HG03442 (cell line): ENCODE measurements around the gene TRMT112.
A peak's percentile ranks its signal among the peaks of the same experiment; 100 is the strongest.
"Not testable (repeated sequence)": the region's sequence is repeated elsewhere in the genome, so short reads cannot be mapped to it uniquely, and the experiment has no call there.

Experiments used
- ATAC-seq: cut with Tn5 transposase; IDR thresholded peaks from one replicate; pipeline ENCODE4 v1.9.1; 2021; ENCODE audit warnings: mild to moderate bottlenecking, moderate library complexity; ENCODE audit not compliant: unreplicated experiment

TRMT112 gene

DNA sequence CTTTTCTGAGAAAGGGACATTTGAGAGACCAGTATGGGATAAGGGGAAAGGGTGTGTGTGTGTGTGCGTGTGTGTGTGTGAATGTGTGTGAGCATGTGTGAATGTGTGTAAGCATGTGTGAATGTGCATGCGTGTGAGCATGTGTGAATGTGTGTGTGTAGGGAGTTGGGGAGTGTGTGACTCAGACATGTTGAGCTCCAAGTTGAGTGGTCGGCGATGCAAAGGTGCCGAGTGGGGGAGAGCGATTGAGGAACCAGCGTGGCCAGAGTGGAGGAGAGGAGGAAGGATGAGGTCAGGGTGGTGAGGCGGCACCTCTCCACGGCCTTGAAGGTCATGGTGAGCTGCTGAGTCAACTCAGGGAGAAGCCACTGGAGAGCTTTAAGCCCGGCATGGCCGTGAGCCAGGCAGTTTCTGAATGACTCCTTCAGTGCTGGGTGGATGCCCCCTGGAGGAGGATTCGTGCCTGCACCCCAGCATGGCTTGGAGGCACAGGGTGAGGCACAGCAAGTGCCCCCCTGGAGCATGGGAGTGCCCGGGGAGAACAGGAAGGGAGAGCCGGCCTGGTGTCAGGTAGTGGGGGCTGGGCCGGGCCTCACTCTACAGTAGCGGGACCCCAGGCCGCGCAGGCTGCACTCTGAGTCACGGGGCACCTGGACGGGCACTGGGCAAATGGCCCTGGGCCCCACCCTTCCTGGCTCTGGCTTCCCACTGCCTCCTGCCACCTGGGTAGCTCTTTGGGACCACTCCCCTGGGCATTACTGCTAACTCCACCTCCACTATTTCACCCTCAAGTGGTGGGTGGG is 14.4 kb upstream of the TRMT112 start:
- peak; percentile 54 for ATAC-seq

GRCh38 chr11:64330888-64331287 is 13.5 kb upstream of the TRMT112 start:
- ATAC-seq, result no peak

DNA sequence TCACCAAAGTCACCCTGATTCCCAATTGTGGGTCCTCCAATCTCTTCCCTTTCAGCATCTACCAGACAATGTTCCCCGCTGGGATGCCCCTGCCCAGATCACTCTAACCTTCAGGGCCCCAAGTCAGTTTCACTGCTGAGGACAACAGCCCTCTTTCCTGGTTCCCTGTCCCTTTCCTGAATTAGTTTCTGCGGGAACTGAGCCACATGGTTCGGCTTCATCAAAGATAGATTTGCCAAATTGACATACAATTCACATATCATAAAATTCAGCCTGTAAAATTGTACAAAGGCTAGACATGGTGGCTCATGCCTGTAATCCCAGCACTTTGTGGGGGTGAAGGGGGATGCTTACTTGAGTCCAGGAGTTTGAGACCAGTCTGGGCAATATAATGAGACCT is 10.6 kb upstream of the TRMT112 start:
- ATAC-seq, result no peak

DNA sequence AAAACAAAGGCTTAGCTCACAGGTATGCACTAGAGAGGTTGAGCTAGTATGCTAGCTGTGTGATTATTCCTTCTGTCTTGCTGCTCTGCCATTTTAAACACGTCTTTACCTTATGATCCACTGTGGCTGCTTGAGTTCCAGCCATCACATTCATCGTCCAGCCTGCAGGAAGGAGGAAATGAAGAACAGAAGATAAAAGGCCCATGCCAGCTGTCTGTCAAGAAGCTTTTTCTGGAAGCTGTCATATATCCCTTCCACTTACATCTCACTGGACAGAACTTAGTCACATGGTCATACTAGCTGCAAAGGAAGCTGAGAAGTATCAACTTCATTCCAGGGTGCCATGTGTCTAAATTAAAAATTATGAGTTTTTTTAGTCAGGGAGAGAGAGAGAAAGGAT is 10.0 kb upstream of the TRMT112 start:
- ATAC-seq, result no peak

- ATAC-seq, result no peak
These were observed 7.5 kb upstream of the TRMT112 start for GRCh38 chr11:64324692-64325469.

GRCh38 chr11:64323984-64324383 is 6.6 kb upstream of the TRMT112 start:
- ATAC-seq, result not testable (repeated sequence)

GRCh38 chr11:64323373-64323772 is 6.0 kb upstream of the TRMT112 start:
- no peak for ATAC-seq

GRCh38 chr11:64322925-64323260 is 5.5 kb upstream of the TRMT112 start:
- ATAC-seq, result no peak

GRCh38 chr11:64321533-64321932 is 4.2 kb upstream of the TRMT112 start:
- ATAC-seq, result no peak

DNA sequence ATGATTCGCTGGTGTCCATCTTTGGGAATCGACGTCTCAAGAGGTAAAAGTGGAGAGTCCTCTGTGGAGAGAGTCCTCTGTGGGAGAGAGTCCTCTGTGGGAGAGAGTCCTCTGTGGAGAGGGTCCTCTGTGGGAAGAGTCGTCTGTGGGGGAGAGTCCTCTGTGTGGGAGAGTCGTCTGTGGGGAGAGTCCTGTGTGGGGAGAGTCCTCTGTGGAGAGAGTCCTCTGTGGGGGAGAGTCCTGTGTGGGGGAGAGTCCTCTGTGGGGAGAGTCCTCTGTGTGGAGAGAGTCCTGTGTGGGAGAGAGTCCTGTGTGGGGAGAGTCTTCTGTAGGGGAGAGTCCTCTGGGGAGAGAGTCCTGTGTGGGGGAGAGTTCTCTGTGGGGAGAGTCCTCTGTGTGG is 3.7 kb upstream of the TRMT112 start:
- no peak for ATAC-seq

GRCh38 chr11:64320556-64320955 is 3.2 kb upstream of the TRMT112 start:
- ATAC-seq, result no peak

GRCh38 chr11:64318766-64319761 is 1.7 kb upstream of the TRMT112 start:
- no peak for ATAC-seq

- peak; percentile 69 for ATAC-seq
These were observed 804 bp upstream of the TRMT112 start, which contains the start of gene PRDX5 for GRCh38 chr11:64317961-64318765. Gene PRDX5 (plus strand): TSS chr11:64318121. CDS start chr11:64318216, 95 bp downstream.

- ATAC-seq, result peak; percentile 0
These were observed 561 bp downstream of the TRMT112 start for GRCh38 chr11:64316672-64317324.

DNA sequence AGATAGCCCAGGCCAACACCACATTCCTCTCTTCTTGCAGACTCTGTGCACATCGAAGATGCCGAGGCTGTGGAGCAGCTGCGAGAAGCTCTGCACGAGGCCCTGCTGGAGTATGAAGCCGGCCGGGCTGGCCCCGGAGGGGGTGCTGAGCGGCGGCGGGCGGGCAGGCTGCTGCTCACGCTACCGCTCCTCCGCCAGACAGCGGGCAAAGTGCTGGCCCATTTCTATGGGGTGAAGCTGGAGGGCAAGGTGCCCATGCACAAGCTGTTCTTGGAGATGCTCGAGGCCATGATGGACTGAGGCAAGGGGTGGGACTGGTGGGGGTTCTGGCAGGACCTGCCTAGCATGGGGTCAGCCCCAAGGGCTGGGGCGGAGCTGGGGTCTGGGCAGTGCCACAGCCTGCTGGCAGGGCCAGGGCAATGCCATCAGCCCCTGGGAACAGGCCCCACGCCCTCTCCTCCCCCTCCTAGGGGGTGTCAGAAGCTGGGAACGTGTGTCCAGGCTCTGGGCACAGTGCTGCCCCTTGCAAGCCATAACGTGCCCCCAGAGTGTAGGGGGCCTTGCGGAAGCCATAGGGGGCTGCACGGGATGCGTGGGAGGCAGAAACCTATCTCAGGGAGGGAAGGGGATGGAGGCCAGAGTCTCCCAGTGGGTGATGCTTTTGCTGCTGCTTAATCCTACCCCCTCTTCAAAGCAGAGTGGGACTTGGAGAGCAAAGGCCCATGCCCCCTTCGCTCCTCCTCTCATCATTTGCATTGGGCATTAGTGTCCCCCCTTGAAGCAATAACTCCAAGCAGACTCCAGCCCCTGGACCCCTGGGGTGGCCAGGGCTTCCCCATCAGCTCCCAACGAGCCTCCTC is 1.5 kb downstream of the TRMT112 start:
- ATAC-seq, result not testable (repeated sequence)

DNA sequence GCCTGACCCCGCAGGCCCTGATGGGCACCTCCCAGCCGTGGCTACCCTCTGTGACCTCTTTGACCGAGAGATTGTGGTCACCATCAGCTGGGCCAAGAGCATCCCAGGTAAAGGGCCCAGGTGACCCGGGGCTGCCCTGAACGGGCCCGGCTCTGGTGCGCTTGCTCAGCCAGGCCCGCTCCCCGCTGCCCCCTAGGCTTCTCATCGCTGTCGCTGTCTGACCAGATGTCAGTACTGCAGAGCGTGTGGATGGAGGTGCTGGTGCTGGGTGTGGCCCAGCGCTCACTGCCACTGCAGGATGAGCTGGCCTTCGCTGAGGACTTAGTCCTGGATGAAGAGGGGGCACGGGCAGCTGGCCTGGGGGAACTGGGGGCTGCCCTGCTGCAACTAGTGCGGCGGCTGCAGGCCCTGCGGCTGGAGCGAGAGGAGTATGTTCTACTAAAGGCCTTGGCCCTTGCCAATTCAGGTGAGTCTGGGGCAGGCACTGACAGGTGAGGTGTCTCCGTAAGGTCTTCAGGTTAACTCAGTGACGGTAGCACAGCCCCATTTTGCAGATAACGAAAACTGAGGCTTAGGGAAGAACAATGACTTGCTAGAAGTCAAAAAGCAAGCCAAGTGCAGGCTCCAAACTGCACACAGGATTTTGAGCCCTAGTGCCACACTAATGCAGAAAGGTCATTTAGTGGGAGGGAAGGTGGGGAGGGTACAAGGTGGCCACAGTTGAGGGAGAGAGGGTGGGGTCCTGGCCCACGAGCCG is 2.4 kb downstream of the TRMT112 start:
- ATAC-seq, result no peak

GRCh38 chr11:64314146-64314804 is 3.1 kb downstream of the TRMT112 start:
- no peak for ATAC-seq
